ENCODE results near the gene OXSR1.

DNA sequence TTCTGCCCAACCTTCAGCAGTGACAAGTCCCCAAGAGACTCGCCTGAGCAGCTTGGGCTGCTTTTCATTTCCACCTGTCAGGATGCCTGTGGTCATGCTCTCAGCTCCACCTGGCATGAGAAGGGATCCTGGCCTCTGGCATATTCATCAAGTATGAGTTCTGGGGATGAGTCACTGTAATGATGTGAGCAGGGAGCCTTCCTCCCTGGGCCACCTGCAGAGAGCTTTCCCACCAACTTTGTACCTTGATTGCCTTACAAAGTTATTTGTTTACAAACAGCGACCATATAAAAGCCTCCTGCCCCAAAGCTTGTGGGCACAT lies 23.4 kb upstream of the OXSR1 start:
- TF ChIP-seq, protein P1, sequence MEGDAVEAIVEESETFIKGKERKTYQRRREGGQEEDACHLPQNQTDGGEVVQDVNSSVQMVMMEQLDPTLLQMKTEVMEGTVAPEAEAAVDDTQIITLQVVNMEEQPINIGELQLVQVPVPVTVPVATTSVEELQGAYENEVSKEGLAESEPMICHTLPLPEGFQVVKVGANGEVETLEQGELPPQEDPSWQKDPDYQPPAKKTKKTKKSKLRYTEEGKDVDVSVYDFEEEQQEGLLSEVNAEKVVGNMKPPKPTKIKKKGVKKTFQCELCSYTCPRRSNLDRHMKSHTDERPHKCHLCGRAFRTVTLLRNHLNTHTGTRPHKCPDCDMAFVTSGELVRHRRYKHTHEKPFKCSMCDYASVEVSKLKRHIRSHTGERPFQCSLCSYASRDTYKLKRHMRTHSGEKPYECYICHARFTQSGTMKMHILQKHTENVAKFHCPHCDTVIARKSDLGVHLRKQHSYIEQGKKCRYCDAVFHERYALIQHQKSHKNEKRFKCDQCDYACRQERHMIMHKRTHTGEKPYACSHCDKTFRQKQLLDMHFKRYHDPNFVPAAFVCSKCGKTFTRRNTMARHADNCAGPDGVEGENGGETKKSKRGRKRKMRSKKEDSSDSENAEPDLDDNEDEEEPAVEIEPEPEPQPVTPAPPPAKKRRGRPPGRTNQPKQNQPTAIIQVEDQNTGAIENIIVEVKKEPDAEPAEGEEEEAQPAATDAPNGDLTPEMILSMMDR (IDR thresholded peaks at IDR 0.05; ENCODE audit: low read depth, low read length): no peak
- no peak for TF ChIP-seq EZH2phosphoT487 (IDR thresholded peaks at IDR 0.05; ENCODE audit: low read depth)
